GM18861 (cell line): Measurements from ENCODE around the gene CBLC.
A peak's percentile ranks its signal among the peaks of the same experiment; 100 is the strongest.
"Not testable (repeated sequence)": the region's sequence is repeated elsewhere in the genome, so short reads cannot be mapped to it uniquely, and the experiment has no call there.

Experiments
- ATAC-seq: cut with Tn5 transposase; IDR thresholded peaks from one replicate; pipeline ENCODE4 v1.9.1; 2021; ENCODE audit not compliant: unreplicated experiment

The CBLC gene

GRCh38 chr19:44765033-44765948 lies 12.4 kb upstream of the CBLC start:
- no peak for ATAC-seq

- ATAC-seq: no peak
These were observed 11.7 kb upstream of the CBLC start for GRCh38 chr19:44765949-44766335.

- ATAC-seq: no peak
These were observed 10.2 kb upstream of the CBLC start for GRCh38 chr19:44767295-44768180.

- ATAC-seq: peak; percentile 92
These were observed 7.0 kb upstream of the CBLC start for GRCh38 chr19:44770550-44771257.

GRCh38 chr19:44772144-44772543 lies 5.5 kb upstream of the CBLC start:
- not testable (repeated sequence) for ATAC-seq

GRCh38 chr19:44772959-44773358 lies 4.7 kb upstream of the CBLC start:
- ATAC-seq: no peak

- ATAC-seq: no peak
These were observed 1.9 kb upstream of the CBLC start for GRCh38 chr19:44775676-44776240.

- ATAC-seq: no peak
These were observed 1.1 kb upstream of the CBLC start for GRCh38 chr19:44776402-44777096.

- no peak for ATAC-seq
These were observed 1.5 kb downstream of the CBLC start for GRCh38 chr19:44779150-44779549.

GRCh38 chr19:44781694-44782093 lies 4.0 kb downstream of the CBLC start:
- not testable (repeated sequence) for ATAC-seq

GRCh38 chr19:44782729-44783128 lies 5.0 kb downstream of the CBLC start:
- no peak for ATAC-seq

- ATAC-seq: no peak
These were observed 5.9 kb downstream of the CBLC start for GRCh38 chr19:44783545-44783944.

- ATAC-seq: no peak
These were observed 7.6 kb downstream of the CBLC start for GRCh38 chr19:44785271-44785670.

GRCh38 chr19:44785993-44786392 lies 8.3 kb downstream of the CBLC start:
- no peak for ATAC-seq

- ATAC-seq: no peak
These were observed 11.3 kb downstream of the CBLC start for GRCh38 chr19:44788971-44789370.

GRCh38 chr19:44789943-44790483 lies 12.3 kb downstream of the CBLC start:
- no peak for ATAC-seq

GRCh38 chr19:44792281-44792680 lies 14.6 kb downstream of the CBLC start:
- ATAC-seq: no peak

- ATAC-seq: no peak
These were observed 16.9 kb downstream of the CBLC start for GRCh38 chr19:44794610-44795009.

GRCh38 chr19:44795398-44795987 lies 17.8 kb downstream of the CBLC start:
- ATAC-seq: no peak

- ATAC-seq: no peak
These were observed 19.0 kb downstream of the CBLC start for GRCh38 chr19:44796701-44797115.
